Activated naive CD4-positive, alpha-beta T cell treated with anti-CD3 and anti-CD28 coated beads, Interleukin-2, amount 10 ng/mL, durations not matched to agents 7 days and 5 days (primary cell): ENCODE data around the gene AANAT.
"Not testable (repeated sequence)": the region's sequence is repeated elsewhere in the genome, so short reads cannot be mapped to it uniquely, and the experiment has no call there.

Experiments
- CTCF ChIA-PET: fragments of 350-600 bp; sonication (Branson Sonifier 250); formaldehyde crosslinking; loops from one replicate; lab custom pipeline; 2021; ENCODE audit warnings: antibody characterized with exemption; lab: Charles Lee
- DNase-seq: peaks from one replicate; pipeline ENCODE4 v3.0.0-alpha.2; 2020
- H3K27ac Mint-ChIP-seq: one replicate; pipeline ENCODE4 v1.8.0; 2021; ENCODE audit warnings: mild to moderate bottlenecking, moderate library complexity, mixed read lengths
- H3K27me3 Mint-ChIP-seq: one replicate; pipeline ENCODE4 v1.8.0; 2021; ENCODE audit warnings: mild to moderate bottlenecking, mixed read lengths
- H3K36me3 Mint-ChIP-seq: one replicate; pipeline ENCODE4 v1.8.0; 2021; ENCODE audit warnings: mixed read lengths
- H3K4me1 Mint-ChIP-seq: one replicate; pipeline ENCODE4 v1.8.0; 2021; ENCODE audit warnings: mixed read lengths
- H3K4me3 Mint-ChIP-seq: one replicate; pipeline ENCODE4 v1.8.0; 2021; ENCODE audit warnings: mild to moderate bottlenecking, moderate library complexity, mixed read lengths
- H3K9me3 Mint-ChIP-seq: one replicate; pipeline ENCODE4 v1.8.0; 2021; ENCODE audit warnings: mixed read lengths

AANAT gene

GRCh38 chr17:76506408-76507345 lies 39.3 kb downstream of the AANAT start:
- Mint-ChIP-seq H3K27ac (peak overlapping the region; percentile 42), H3K4me1 (peaks cover 50% of the 10 kb centered on the region), H3K4me3 (no peak overlapping the region), H3K27me3 (peaks cover 36% of the 10 kb centered on the region), H3K9me3 (no peaks in the 10 kb centered on the region), H3K36me3 (no peaks in the 10 kb centered on the region)
- peak; percentile 90 for DNase-seq
- CTCF ChIA-PET, result interaction anchor here (0.8 to 3.9 kb wide), 20 partner anchors 13 to 175 kb away, joined by 3 to 58 read pairs (median 6); partner anchors contain the start of genes AANAT, SPHK1 and UBE2O

- H3K9me3 Mint-ChIP-seq, DNase-seq, H3K4me3 Mint-ChIP-seq, H3K27ac Mint-ChIP-seq, H3K36me3 Mint-ChIP-seq: not testable (repeated sequence)
- Mint-ChIP-seq H3K27me3 (peaks cover 44% of the 10 kb centered on the region), H3K4me1 (peaks cover 51% of the 10 kb centered on the region)
- CTCF ChIA-PET, result interaction anchor here (0.7 to 3.9 kb wide), 10 partner anchors 15 to 173 kb away, joined by 3 to 58 read pairs (median 12); partner anchors contain the start of genes AANAT and UBE2O
Observed at GRCh38 chr17:76508472-76509063, 41.2 kb downstream of the AANAT start.

- Mint-ChIP-seq H3K4me1 (peaks cover 69% of the 10 kb centered on the region), H3K27ac (no peak overlapping the region), H3K9me3 (no peaks in the 10 kb centered on the region), H3K27me3 (peaks cover 40% of the 10 kb centered on the region), H3K4me3 (no peak overlapping the region), H3K36me3 (no peaks in the 10 kb centered on the region)
- no peak for DNase-seq
- CTCF ChIA-PET, result interaction anchor here (1.0 to 1.5 kb wide), 4 partner anchors 13 to 113 kb away, joined by 3 to 6 read pairs (median 4); partner anchors contain the start of gene AANAT
Observed at GRCh38 chr17:76510831-76511244, 43.4 kb downstream of the AANAT start.

GRCh38 chr17:76511668-76512365 lies 44.4 kb downstream of the AANAT start:
- Mint-ChIP-seq H3K27me3 (peaks cover 31% of the 10 kb centered on the region), H3K36me3 (no peaks in the 10 kb centered on the region), H3K4me1 (peaks cover 69% of the 10 kb centered on the region), H3K9me3 (no peaks in the 10 kb centered on the region), H3K27ac (peak overlapping the region; percentile 49), H3K4me3 (no peak overlapping the region)
- CTCF ChIA-PET, result interaction anchor here (1.1 to 1.6 kb wide), 4 partner anchors 10 to 114 kb away, joined by 3 to 6 read pairs (median 5); partner anchors contain the start of gene AANAT
- no peak for DNase-seq

GRCh38 chr17:76512366-76513305 lies 45.2 kb downstream of the AANAT start:
- CTCF ChIA-PET, result interaction anchor here (1.3 to 1.6 kb wide), 2 partner anchors 9 to 112 kb away, joined by 3 to 5 read pairs; no protein-coding TSS in a partner anchor
- H3K27ac Mint-ChIP-seq, result peak overlapping the region; percentile 98
- H3K4me1 Mint-ChIP-seq, result peaks cover 70% of the 10 kb centered on the region
- H3K9me3 Mint-ChIP-seq, result no peaks in the 10 kb centered on the region
- H3K27me3 Mint-ChIP-seq, result peaks cover 27% of the 10 kb centered on the region
- H3K36me3 Mint-ChIP-seq, result no peaks in the 10 kb centered on the region
- H3K4me3 Mint-ChIP-seq, result no peak overlapping the region
- DNase-seq, result no peak

- H3K27me3 Mint-ChIP-seq, result peaks cover 20% of the 10 kb centered on the region
- no peaks in the 10 kb centered on the region for H3K36me3 Mint-ChIP-seq
- no peak for DNase-seq
- H3K4me3 Mint-ChIP-seq, result no peak overlapping the region
- H3K9me3 Mint-ChIP-seq, result no peaks in the 10 kb centered on the region
- peaks cover 73% of the 10 kb centered on the region for H3K4me1 Mint-ChIP-seq
- H3K27ac Mint-ChIP-seq, result peak overlapping the region; percentile 98
- CTCF ChIA-PET, result interaction anchor here (1.6 kb wide), 1 partner anchor 9 kb away, joined by 5 read pairs; no protein-coding TSS in a partner anchor
Observed at GRCh38 chr17:76513306-76513692, 45.9 kb downstream of the AANAT start.

- CTCF ChIA-PET, result interaction anchor here (1.2 to 1.7 kb wide), 4 partner anchors 9 to 106 kb away, joined by 3 read pairs; no protein-coding TSS in a partner anchor
- Mint-ChIP-seq H3K27me3 (peaks cover 16% of the 10 kb centered on the region), H3K4me1 (peaks cover 72% of the 10 kb centered on the region), H3K27ac (peak overlapping the region; percentile 98)
- H3K9me3 Mint-ChIP-seq, DNase-seq, H3K4me3 Mint-ChIP-seq, H3K36me3 Mint-ChIP-seq: not testable (repeated sequence)
Observed at GRCh38 chr17:76514355-76514754, 47.0 kb downstream of the AANAT start.

GRCh38 chr17:76515274-76515949 lies 48.0 kb downstream of the AANAT start:
- Mint-ChIP-seq H3K36me3 (no peaks in the 10 kb centered on the region), H3K27me3 (peaks cover 23% of the 10 kb centered on the region), H3K4me1 (peaks cover 70% of the 10 kb centered on the region), H3K9me3 (no peaks in the 10 kb centered on the region), H3K27ac (peak overlapping the region; percentile 98), H3K4me3 (peak overlapping the region; percentile 52)
- DNase-seq, result peak; percentile 89
- CTCF ChIA-PET, result interaction anchor here (0.9 to 1.7 kb wide), 4 partner anchors 8 to 107 kb away, joined by 3 to 4 read pairs (median 3); no protein-coding TSS in a partner anchor

- CTCF ChIA-PET, result interaction anchor here (0.7 to 0.9 kb wide), 2 partner anchors 16 to 60 kb away, joined by 3 read pairs; partner anchors contain the start of gene RHBDF2
- peaks cover 54% of the 10 kb centered on the region for H3K4me1 Mint-ChIP-seq
- DNase-seq, result no peak
- no peak overlapping the region for H3K4me3 Mint-ChIP-seq
- H3K36me3 Mint-ChIP-seq, result no peaks in the 10 kb centered on the region
- no peaks in the 10 kb centered on the region for H3K9me3 Mint-ChIP-seq
- H3K27me3 Mint-ChIP-seq, result peaks cover 36% of the 10 kb centered on the region
- peak overlapping the region; percentile 81 for H3K27ac Mint-ChIP-seq
Observed at GRCh38 chr17:76517638-76518038, 50.2 kb downstream of the AANAT start.

- no peaks in the 10 kb centered on the region for H3K36me3 Mint-ChIP-seq
- H3K4me3 Mint-ChIP-seq, result no peak overlapping the region
- DNase-seq, result no peak
- H3K9me3 Mint-ChIP-seq, result no peaks in the 10 kb centered on the region
- peaks cover 50% of the 10 kb centered on the region for H3K4me1 Mint-ChIP-seq
- CTCF ChIA-PET, result interaction anchor here (0.7 to 2.1 kb wide), 2 partner anchors 8 to 162 kb away, joined by 3 to 8 read pairs; no protein-coding TSS in a partner anchor
- H3K27me3 Mint-ChIP-seq, result peaks cover 44% of the 10 kb centered on the region
- H3K27ac Mint-ChIP-seq, result peak overlapping the region; percentile 77
Observed at GRCh38 chr17:76519048-76519966, 51.9 kb downstream of the AANAT start.
